Thyroid gland (tissue), 4 donors: ENCODE data around the gene ODAD4.

Experiments
- CTCF ChIP-seq, 6 experiments: fragments of 200-600 bp in 3 of 6; fragments of 450-650 bp in 3 of 6; sonication (generic) in 3 of 6; IDR thresholded peaks; one replicate each; pipeline ENCODE4 v1.5.1; 2016 to 2019; ENCODE audit warnings: antibody characterized with exemption in 6 of 6, mild to moderate bottlenecking in 2 of 6, inconsistent platforms in 1 of 6, moderate library complexity in 1 of 6
- POLR2A ChIP-seq, 2 donors: fragments of 450-650 bp; IDR thresholded peaks; one replicate each; pipeline ENCODE4 v1.6.1; 2017; ENCODE audit warnings: antibody characterized with exemption in 2 of 2, mild to moderate bottlenecking in 2 of 2, moderate library complexity in 1 of 2

GRCh38 chr17:41967921-41968578 lies 37.6 kb downstream of the ODAD4 start:
- TF ChIP-seq CTCF (IDR thresholded peaks at IDR 0.05) (no peak), POLR2A (IDR thresholded peaks at IDR 0.05) (no peak)
